GM23338 (cell line): ENCODE data around the gene EPHA7. TPM values are rescaled to one million over a fixed set of nuclear protein-coding genes. Genes with fewer than 3 reads are reported as not detected.

ENCODE experiments used
- ATAC-seq: fragments of 200-7000 bp; cut with Tn5 transposase; 3 replicates; pipeline ENCODE4 v1.9.1; 2020
- DNase-seq: peaks from one replicate; pipeline ENCODE4 v3.0.0-alpha.2; 2015; ENCODE audit warnings: low spot score
- H2AFZ ChIP-seq: fragments of 200-600 bp; sonication (generic); 2 replicates; pipeline ENCODE4 v1.8.0; 2016; ENCODE audit warnings: antibody characterized with exemption, mild to moderate bottlenecking, moderate library complexity
- H3F3A ChIP-seq: fragments of 200-600 bp; sonication (generic); replicated peaks from 2 replicates; pipeline ENCODE4 v1.8.0; 2017; ENCODE audit warnings: antibody characterized with exemption, mixed run types, low read depth
- H3K27ac ChIP-seq: fragments of 200-600 bp; sonication (generic); 2 replicates; pipeline ENCODE4 v1.6.1; 2016; ENCODE audit warnings: low read depth
- H3K27me3 ChIP-seq: fragments of 200-600 bp; sonication (generic); 2 replicates; pipeline ENCODE4 v1.8.0; 2016; ENCODE audit warnings: mild to moderate bottlenecking, mixed run types, moderate library complexity; ENCODE audit not compliant: insufficient read depth
- H3K36me3 ChIP-seq: fragments of 200-600 bp; sonication (generic); 2 replicates; pipeline ENCODE4 v1.8.0; 2016; ENCODE audit warnings: mild to moderate bottlenecking; ENCODE audit not compliant: insufficient read depth
- H3K4me1 ChIP-seq: fragments of 200-600 bp; sonication (generic); 2 replicates; pipeline ENCODE4 v1.8.0; 2016; ENCODE audit warnings: mild to moderate bottlenecking, moderate library complexity; ENCODE audit not compliant: insufficient read depth
- H3K4me2 ChIP-seq: fragments of 200-600 bp; sonication (generic); 2 replicates; pipeline ENCODE4 v1.7.1; 2017; ENCODE audit warnings: mixed run types
- H3K4me3 ChIP-seq: fragments of 200-600 bp; sonication (generic); 2 replicates; pipeline ENCODE4 v1.6.1; 2016; ENCODE audit warnings: mixed run types
- H3K79me2 ChIP-seq: fragments of 200-600 bp; sonication (generic); replicated peaks from 2 replicates; pipeline ENCODE4 v1.8.0; 2017; ENCODE audit warnings: mild to moderate bottlenecking; ENCODE audit not compliant: insufficient read depth
- H3K9me2 ChIP-seq: fragments of 200-600 bp; sonication (generic); 2 replicates; pipeline ENCODE4 v1.8.0; 2017; ENCODE audit not compliant: insufficient read depth
- H4K20me1 ChIP-seq: fragments of 200-600 bp; sonication (generic); replicated peaks from 2 replicates; pipeline ENCODE4 v1.8.0; 2017; ENCODE audit warnings: mild to moderate bottlenecking; ENCODE audit not compliant: insufficient read depth
- H3K27ac Mint-ChIP-seq: 2 replicates; pipeline ENCODE4 v1.8.0; 2020; ENCODE audit warnings: inconsistent platforms, mild to moderate bottlenecking, moderate library complexity, mixed read lengths
- H3K27me3 Mint-ChIP-seq: 3 replicates; pipeline ENCODE4 v1.8.0; 2022; ENCODE audit warnings: low read depth, mild to moderate bottlenecking, moderate library complexity, mixed read lengths, inconsistent platforms; ENCODE audit not compliant: insufficient read depth, poor library complexity
- H3K36me3 Mint-ChIP-seq: 3 replicates; pipeline ENCODE4 v1.8.0; 2021; ENCODE audit warnings: low read depth, mild to moderate bottlenecking, inconsistent platforms, moderate library complexity, mixed read lengths
- H3K4me1 Mint-ChIP-seq: 3 replicates; pipeline ENCODE4 v1.8.0; 2020; ENCODE audit warnings: mild to moderate bottlenecking, inconsistent platforms, mixed read lengths
- H3K4me3 Mint-ChIP-seq: 3 replicates; pipeline ENCODE4 v1.8.0; 2021; ENCODE audit warnings: moderate library complexity, mild to moderate bottlenecking, inconsistent platforms, mixed read lengths
- H3K9me3 Mint-ChIP-seq: 3 replicates; pipeline ENCODE4 v1.8.0; 2020; ENCODE audit warnings: moderate library complexity, mild to moderate bottlenecking, inconsistent platforms, mixed read lengths
- CREB1 ChIP-seq: fragments of 250-450 bp; sonication (Bioruptor Pico); IDR thresholded peaks from 2 replicates; pipeline ENCODE4 v1.5.0; 2020; ENCODE audit warnings: low read depth, mild to moderate bottlenecking, moderate library complexity
- EZH2 ChIP-seq: fragments of 200-600 bp; sonication (generic); IDR thresholded peaks from one replicate; pipeline ENCODE4 v1.8.0; 2017; ENCODE audit warnings: antibody characterized with exemption, mild to moderate bottlenecking, low read depth; ENCODE audit not compliant: unreplicated experiment
- EZH2phosphoT487 ChIP-seq: fragments of 200-600 bp; sonication (generic); IDR thresholded peaks from one replicate; pipeline ENCODE4 v1.8.1; 2018; ENCODE audit warnings: antibody characterized with exemption; ENCODE audit not compliant: unreplicated experiment
- JUNB ChIP-seq: IDR thresholded peaks from one replicate; pipeline ENCODE4 v1.6.1; 2016; ENCODE audit warnings: antibody characterized with exemption; ENCODE audit not compliant: unreplicated experiment
- NANOG ChIP-seq: IDR thresholded peaks from 2 replicates; pipeline ENCODE4 v1.6.1; 2016; ENCODE audit warnings: antibody characterized with exemption, borderline replicate concordance
- POLR2AphosphoS5 ChIP-seq: IDR thresholded peaks from 2 replicates; pipeline ENCODE4 v1.6.1; 2016; ENCODE audit warnings: antibody characterized with exemption, low read depth
- STAT1 ChIP-seq: IDR thresholded peaks from one replicate; pipeline ENCODE4 v1.6.1; 2016; ENCODE audit warnings: antibody characterized with exemption; ENCODE audit not compliant: unreplicated experiment
- ZNF114 ChIP-seq: fragments of 250-450 bp; sonication (Bioruptor Pico); IDR thresholded peaks from 2 replicates; pipeline ENCODE4 v1.5.0; 2020; ENCODE audit warnings: mild to moderate bottlenecking, moderate library complexity
- ZNF331 ChIP-seq: fragments of 250-450 bp; sonication (Bioruptor Pico); IDR thresholded peaks from 2 replicates; pipeline ENCODE4 v1.5.0; 2020; ENCODE audit warnings: low read depth, mild to moderate bottlenecking, moderate library complexity
- polyA plus RNA-seq: library from polyadenylated mRNA; unstranded; fragments of >200 nt; fragmentation: Nextera tagmentation; extraction: Ambion mirVana; gene quantifications from 2 replicates; pipeline ENCODE4 v1.2.1, GENCODE V29; 2016
- total RNA-seq: library from RNA; depleted of rRNA; stranded (reverse); fragments of >200 nt; shearing (Covaris generic); gene quantifications from 2 replicates; pipeline ENCODE4 v1.2.3, GENCODE V29; 2014
- TF ChIP-seq, protein P1 (sequence below): IDR thresholded peaks from 2 replicates; pipeline ENCODE4 v1.6.1; 2016; ENCODE audit warnings: antibody characterized with exemption
- TF ChIP-seq, protein P2 (sequence below): IDR thresholded peaks from one replicate; pipeline ENCODE4 v1.6.1; 2018; ENCODE audit warnings: antibody characterized with exemption; ENCODE audit not compliant: unreplicated experiment
- TF ChIP-seq, protein P3 (sequence below): fragments of 250-450 bp; sonication (Bioruptor Pico); IDR thresholded peaks from 2 replicates; pipeline ENCODE4 v1.5.0; 2020; ENCODE audit warnings: mild to moderate bottlenecking, moderate library complexity
- TF ChIP-seq, protein P4 (sequence below), 2 experiments: fragments of 200-600 bp in 1 of 2; sonication (generic) in 1 of 2; conservative IDR thresholded peaks; 2 replicates each; pipeline versions ENCODE4 v1.5.1 to v1.6.1; 2016 to 2017; ENCODE audit warnings: antibody characterized with exemption in 2 of 2, low read depth in 2 of 2, mild to moderate bottlenecking in 2 of 2, moderate library complexity in 1 of 2

Gene EPHA7
- total and polyA plus RNA-seq, 2 experiments from 2014 or later = 3.3 to 7.3 TPM

DNA sequence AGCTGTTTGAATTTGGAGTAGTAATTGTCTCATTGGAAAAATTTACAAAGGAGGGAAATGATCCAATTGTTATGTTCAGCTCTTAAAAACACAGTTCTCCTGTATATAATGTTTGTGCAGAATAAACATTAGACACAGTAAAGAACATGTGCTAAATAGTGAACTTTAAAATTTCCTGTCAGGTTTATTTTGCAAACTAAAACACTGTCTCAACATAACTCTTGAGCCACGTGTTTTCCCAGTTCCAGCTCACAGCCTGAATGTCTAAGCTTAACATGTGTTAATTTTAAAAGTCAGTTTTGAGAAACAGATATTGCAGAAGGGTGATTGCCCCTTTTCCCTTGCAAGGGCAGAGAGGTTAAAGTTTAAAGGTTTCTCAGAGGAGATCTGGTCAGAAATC, 20.6 kb downstream of the EPHA7 start:
- Mint-ChIP-seq H3K4me3 (no peak overlapping the region), H3K27me3 (no peaks in the 10 kb centered on the region), H3K36me3 (no peaks in the 10 kb centered on the region), H3K9me3 (no peaks in the 10 kb centered on the region), H3K27ac (no peak overlapping the region), H3K4me1 (peaks cover 6% of the 10 kb centered on the region; the same call in 1 of the 3 replicates)
- Histone ChIP-seq H4K20me1 (no peaks in the 10 kb centered on the region), H3K4me3 (no peak overlapping the region), H3F3A (no peaks in the 10 kb centered on the region), H3K79me2 (no peaks in the 10 kb centered on the region), H3K9me2 (no peaks in the 10 kb centered on the region), H3K36me3 (no peaks in the 10 kb centered on the region), H3K27me3 (no peaks in the 10 kb centered on the region), H3K4me2 (no peak overlapping the region), H3K27ac (no peak overlapping the region), H2AFZ (no peak overlapping the region), H3K4me1 (no peaks in the 10 kb centered on the region)
- DNase-seq (no peak), ATAC-seq (no peak)
- TF ChIP-seq CREB1 (CRISPR knock-in tag) = no peak
- TF ChIP-seq ZNF114 (CRISPR knock-in tag) = no peak
- no peak for TF ChIP-seq EZH2
- TF ChIP-seq, protein P1, sequence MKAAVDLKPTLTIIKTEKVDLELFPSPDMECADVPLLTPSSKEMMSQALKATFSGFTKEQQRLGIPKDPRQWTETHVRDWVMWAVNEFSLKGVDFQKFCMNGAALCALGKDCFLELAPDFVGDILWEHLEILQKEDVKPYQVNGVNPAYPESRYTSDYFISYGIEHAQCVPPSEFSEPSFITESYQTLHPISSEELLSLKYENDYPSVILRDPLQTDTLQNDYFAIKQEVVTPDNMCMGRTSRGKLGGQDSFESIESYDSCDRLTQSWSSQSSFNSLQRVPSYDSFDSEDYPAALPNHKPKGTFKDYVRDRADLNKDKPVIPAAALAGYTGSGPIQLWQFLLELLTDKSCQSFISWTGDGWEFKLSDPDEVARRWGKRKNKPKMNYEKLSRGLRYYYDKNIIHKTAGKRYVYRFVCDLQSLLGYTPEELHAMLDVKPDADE = no peak
- no peak for TF ChIP-seq STAT1
- TF ChIP-seq, protein P2, sequence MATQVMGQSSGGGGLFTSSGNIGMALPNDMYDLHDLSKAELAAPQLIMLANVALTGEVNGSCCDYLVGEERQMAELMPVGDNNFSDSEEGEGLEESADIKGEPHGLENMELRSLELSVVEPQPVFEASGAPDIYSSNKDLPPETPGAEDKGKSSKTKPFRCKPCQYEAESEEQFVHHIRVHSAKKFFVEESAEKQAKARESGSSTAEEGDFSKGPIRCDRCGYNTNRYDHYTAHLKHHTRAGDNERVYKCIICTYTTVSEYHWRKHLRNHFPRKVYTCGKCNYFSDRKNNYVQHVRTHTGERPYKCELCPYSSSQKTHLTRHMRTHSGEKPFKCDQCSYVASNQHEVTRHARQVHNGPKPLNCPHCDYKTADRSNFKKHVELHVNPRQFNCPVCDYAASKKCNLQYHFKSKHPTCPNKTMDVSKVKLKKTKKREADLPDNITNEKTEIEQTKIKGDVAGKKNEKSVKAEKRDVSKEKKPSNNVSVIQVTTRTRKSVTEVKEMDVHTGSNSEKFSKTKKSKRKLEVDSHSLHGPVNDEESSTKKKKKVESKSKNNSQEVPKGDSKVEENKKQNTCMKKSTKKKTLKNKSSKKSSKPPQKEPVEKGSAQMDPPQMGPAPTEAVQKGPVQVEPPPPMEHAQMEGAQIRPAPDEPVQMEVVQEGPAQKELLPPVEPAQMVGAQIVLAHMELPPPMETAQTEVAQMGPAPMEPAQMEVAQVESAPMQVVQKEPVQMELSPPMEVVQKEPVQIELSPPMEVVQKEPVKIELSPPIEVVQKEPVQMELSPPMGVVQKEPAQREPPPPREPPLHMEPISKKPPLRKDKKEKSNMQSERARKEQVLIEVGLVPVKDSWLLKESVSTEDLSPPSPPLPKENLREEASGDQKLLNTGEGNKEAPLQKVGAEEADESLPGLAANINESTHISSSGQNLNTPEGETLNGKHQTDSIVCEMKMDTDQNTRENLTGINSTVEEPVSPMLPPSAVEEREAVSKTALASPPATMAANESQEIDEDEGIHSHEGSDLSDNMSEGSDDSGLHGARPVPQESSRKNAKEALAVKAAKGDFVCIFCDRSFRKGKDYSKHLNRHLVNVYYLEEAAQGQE = no peak
- no peak for TF ChIP-seq JUNB
- no peak for TF ChIP-seq ZNF331 (CRISPR knock-in tag)
- TF ChIP-seq NANOG = no peak
- TF ChIP-seq, protein P3, sequence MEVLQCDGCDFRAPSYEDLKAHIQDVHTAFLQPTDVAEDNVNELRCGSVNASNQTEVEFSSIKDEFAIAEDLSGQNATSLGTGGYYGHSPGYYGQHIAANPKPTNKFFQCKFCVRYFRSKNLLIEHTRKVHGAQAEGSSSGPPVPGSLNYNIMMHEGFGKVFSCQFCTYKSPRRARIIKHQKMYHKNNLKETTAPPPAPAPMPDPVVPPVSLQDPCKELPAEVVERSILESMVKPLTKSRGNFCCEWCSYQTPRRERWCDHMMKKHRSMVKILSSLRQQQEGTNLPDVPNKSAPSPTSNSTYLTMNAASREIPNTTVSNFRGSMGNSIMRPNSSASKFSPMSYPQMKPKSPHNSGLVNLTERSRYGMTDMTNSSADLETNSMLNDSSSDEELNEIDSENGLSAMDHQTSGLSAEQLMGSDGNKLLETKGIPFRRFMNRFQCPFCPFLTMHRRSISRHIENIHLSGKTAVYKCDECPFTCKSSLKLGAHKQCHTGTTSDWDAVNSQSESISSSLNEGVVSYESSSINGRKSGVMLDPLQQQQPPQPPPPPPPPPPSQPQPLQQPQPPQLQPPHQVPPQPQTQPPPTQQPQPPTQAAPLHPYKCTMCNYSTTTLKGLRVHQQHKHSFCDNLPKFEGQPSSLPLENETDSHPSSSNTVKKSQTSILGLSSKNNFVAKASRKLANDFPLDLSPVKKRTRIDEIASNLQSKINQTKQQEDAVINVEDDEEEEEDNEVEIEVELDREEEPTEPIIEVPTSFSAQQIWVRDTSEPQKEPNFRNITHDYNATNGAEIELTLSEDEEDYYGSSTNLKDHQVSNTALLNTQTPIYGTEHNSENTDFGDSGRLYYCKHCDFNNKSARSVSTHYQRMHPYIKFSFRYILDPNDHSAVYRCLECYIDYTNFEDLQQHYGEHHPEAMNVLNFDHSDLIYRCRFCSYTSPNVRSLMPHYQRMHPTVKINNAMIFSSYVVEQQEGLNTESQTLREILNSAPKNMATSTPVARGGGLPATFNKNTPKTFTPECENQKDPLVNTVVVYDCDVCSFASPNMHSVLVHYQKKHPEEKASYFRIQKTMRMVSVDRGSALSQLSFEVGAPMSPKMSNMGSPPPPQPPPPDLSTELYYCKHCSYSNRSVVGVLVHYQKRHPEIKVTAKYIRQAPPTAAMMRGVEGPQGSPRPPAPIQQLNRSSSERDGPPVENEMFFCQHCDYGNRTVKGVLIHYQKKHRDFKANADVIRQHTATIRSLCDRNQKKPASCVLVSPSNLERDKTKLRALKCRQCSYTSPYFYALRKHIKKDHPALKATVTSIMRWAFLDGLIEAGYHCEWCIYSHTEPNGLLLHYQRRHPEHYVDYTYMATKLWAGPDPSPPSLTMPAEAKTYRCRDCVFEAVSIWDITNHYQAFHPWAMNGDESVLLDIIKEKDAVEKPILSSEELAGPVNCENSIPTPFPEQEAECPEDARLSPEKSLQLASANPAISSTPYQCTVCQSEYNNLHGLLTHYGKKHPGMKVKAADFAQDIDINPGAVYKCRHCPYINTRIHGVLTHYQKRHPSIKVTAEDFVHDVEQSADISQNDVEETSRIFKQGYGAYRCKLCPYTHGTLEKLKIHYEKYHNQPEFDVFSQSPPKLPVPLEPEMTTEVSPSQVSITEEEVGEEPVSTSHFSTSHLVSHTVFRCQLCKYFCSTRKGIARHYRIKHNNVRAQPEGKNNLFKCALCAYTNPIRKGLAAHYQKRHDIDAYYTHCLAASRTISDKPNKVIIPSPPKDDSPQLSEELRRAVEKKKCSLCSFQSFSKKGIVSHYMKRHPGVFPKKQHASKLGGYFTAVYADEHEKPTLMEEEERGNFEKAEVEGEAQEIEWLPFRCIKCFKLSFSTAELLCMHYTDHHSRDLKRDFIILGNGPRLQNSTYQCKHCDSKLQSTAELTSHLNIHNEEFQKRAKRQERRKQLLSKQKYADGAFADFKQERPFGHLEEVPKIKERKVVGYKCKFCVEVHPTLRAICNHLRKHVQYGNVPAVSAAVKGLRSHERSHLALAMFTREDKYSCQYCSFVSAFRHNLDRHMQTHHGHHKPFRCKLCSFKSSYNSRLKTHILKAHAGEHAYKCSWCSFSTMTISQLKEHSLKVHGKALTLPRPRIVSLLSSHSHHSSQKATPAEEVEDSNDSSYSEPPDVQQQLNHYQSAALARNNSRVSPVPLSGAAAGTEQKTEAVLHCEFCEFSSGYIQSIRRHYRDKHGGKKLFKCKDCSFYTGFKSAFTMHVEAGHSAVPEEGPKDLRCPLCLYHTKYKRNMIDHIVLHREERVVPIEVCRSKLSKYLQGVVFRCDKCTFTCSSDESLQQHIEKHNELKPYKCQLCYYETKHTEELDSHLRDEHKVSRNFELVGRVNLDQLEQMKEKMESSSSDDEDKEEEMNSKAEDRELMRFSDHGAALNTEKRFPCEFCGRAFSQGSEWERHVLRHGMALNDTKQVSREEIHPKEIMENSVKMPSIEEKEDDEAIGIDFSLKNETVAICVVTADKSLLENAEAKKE (CRISPR knock-in tag) = no peak
- TF ChIP-seq EZH2phosphoT487 = no peak
- TF ChIP-seq, protein P4, sequence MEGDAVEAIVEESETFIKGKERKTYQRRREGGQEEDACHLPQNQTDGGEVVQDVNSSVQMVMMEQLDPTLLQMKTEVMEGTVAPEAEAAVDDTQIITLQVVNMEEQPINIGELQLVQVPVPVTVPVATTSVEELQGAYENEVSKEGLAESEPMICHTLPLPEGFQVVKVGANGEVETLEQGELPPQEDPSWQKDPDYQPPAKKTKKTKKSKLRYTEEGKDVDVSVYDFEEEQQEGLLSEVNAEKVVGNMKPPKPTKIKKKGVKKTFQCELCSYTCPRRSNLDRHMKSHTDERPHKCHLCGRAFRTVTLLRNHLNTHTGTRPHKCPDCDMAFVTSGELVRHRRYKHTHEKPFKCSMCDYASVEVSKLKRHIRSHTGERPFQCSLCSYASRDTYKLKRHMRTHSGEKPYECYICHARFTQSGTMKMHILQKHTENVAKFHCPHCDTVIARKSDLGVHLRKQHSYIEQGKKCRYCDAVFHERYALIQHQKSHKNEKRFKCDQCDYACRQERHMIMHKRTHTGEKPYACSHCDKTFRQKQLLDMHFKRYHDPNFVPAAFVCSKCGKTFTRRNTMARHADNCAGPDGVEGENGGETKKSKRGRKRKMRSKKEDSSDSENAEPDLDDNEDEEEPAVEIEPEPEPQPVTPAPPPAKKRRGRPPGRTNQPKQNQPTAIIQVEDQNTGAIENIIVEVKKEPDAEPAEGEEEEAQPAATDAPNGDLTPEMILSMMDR (conservative IDR thresholded peaks at IDR 0.05; ENCODE audit: low read depth in 2 of 2) = no peak
- no peak for TF ChIP-seq POLR2AphosphoS5
